ENCODE data around the gene DPP6. TPM values are rescaled to one million over a fixed set of nuclear protein-coding genes. Genes with fewer than 3 reads are reported as not detected.

The DPP6 gene
- total and polyA plus RNA-seq, 5 donors from 2014 or later, result not detected

GRCh38 chr7:154879629-154880028, 827.4 kb downstream of the DPP6 start:
- no peaks in the 10 kb centered on the region for H3K27me3 Mint-ChIP-seq
- H3K4me3 Mint-ChIP-seq, result no peak overlapping the region
- H3K4me1 Mint-ChIP-seq, result no peaks in the 10 kb centered on the region
- ATAC-seq (ENCODE audit: low read depth in 2 of 2) (no peak), DNase-seq (no peak)
- H3K9me3 Mint-ChIP-seq, result peaks cover 0 to 1% (median 0%) of the 10 kb centered on the region in 7 donors
- Histone ChIP-seq H3K27ac (ENCODE audit: insufficient read depth, low read length, poor library complexity, severe bottlenecking) (no peak overlapping the region), H3K9me3 (ENCODE audit: control insufficient read depth in 2 of 2, low read length in 2 of 2) (no peaks in the 10 kb centered on the region), H3K36me3 (ENCODE audit: control insufficient read depth, insufficient read depth, low read length) (no peaks in the 10 kb centered on the region), H3K4me1 (ENCODE audit: control insufficient read depth, insufficient read depth, low read length, poor library complexity, severe bottlenecking) (no peaks in the 10 kb centered on the region), H3K4me3 (ENCODE audit: low read depth, low read length) (no peak overlapping the region), H3K27me3 (ENCODE audit: control insufficient read depth, insufficient read depth, low read length) (no peaks in the 10 kb centered on the region)
- no peaks in the 10 kb centered on the region for H3K36me3 Mint-ChIP-seq
- H3K27ac Mint-ChIP-seq, result no peak overlapping the region

- Mint-ChIP-seq H3K4me1 (no peaks in the 10 kb centered on the region), H3K36me3 (no peaks in the 10 kb centered on the region), H3K4me3 (no peak overlapping the region), H3K9me3 (peaks cover 0 to 1% (median 0%) of the 10 kb centered on the region in 7 donors), H3K27ac (no peak overlapping the region), H3K27me3 (no peaks in the 10 kb centered on the region)
- H3K36me3 ChIP-seq (ENCODE audit: control insufficient read depth, insufficient read depth, low read length), result no peaks in the 10 kb centered on the region
- ATAC-seq (ENCODE audit: low read depth in 2 of 2) (no peak), DNase-seq (no peak)
- no peaks in the 10 kb centered on the region for H3K27me3 ChIP-seq (ENCODE audit: control insufficient read depth, insufficient read depth, low read length)
- H3K4me1 ChIP-seq (ENCODE audit: control insufficient read depth, insufficient read depth, low read length, poor library complexity, severe bottlenecking), result no peaks in the 10 kb centered on the region
- no peak overlapping the region for H3K4me3 ChIP-seq (ENCODE audit: low read depth, low read length)
- no peaks in the 10 kb centered on the region for H3K9me3 ChIP-seq (ENCODE audit: control insufficient read depth in 2 of 2, low read length in 2 of 2)
- no peak overlapping the region for H3K27ac ChIP-seq (ENCODE audit: insufficient read depth, low read length, poor library complexity, severe bottlenecking)
Observed at GRCh38 chr7:154880513-154880912, 828.3 kb downstream of the DPP6 start.

GRCh38 chr7:154881026-154881425, 828.8 kb downstream of the DPP6 start:
- H3K9me3 Mint-ChIP-seq, result peaks cover 0 to 1% (median 0%) of the 10 kb centered on the region in 7 donors
- no peak for DNase-seq

GRCh38 chr7:154881526-154881925, 829.3 kb downstream of the DPP6 start:
- no peak for DNase-seq
- H3K9me3 ChIP-seq (ENCODE audit: control insufficient read depth in 2 of 2, low read length in 2 of 2), result no peaks in the 10 kb centered on the region
- no peak overlapping the region for H3K4me3 ChIP-seq (ENCODE audit: low read depth, low read length)
- H3K27me3 ChIP-seq (ENCODE audit: control insufficient read depth, insufficient read depth, low read length), result no peaks in the 10 kb centered on the region
- no peaks in the 10 kb centered on the region for H3K36me3 ChIP-seq (ENCODE audit: control insufficient read depth, insufficient read depth, low read length)
- no peak overlapping the region for H3K27ac ChIP-seq (ENCODE audit: insufficient read depth, low read length, poor library complexity, severe bottlenecking)
- no peak overlapping the region for H3K4me3 Mint-ChIP-seq
- H3K4me1 ChIP-seq (ENCODE audit: control insufficient read depth, insufficient read depth, low read length, poor library complexity, severe bottlenecking), result no peaks in the 10 kb centered on the region
- ATAC-seq (ENCODE audit: low read depth in 2 of 2), result no peak
- H3K4me1 Mint-ChIP-seq, result no peaks in the 10 kb centered on the region
- H3K27me3 Mint-ChIP-seq, result no peaks in the 10 kb centered on the region
- no peak overlapping the region for H3K27ac Mint-ChIP-seq
- no peaks in the 10 kb centered on the region for H3K36me3 Mint-ChIP-seq
- peaks cover 0 to 1% (median 0%) of the 10 kb centered on the region in 7 donors for H3K9me3 Mint-ChIP-seq

More at GRCh38 chr7:154881026-154881425, 828.8 kb downstream of the DPP6 start:
- no peak overlapping the region for H3K4me3 Mint-ChIP-seq
- H3K27ac ChIP-seq (ENCODE audit: insufficient read depth, low read length, poor library complexity, severe bottlenecking), result no peak overlapping the region
- H3K4me3 ChIP-seq (ENCODE audit: low read depth, low read length), result no peak overlapping the region
- no peaks in the 10 kb centered on the region for H3K27me3 Mint-ChIP-seq
- no peak overlapping the region for H3K27ac Mint-ChIP-seq
- H3K27me3 ChIP-seq (ENCODE audit: control insufficient read depth, insufficient read depth, low read length), result no peaks in the 10 kb centered on the region
- no peaks in the 10 kb centered on the region for H3K9me3 ChIP-seq (ENCODE audit: control insufficient read depth in 2 of 2, low read length in 2 of 2)
- no peaks in the 10 kb centered on the region for H3K4me1 ChIP-seq (ENCODE audit: control insufficient read depth, insufficient read depth, low read length, poor library complexity, severe bottlenecking)
- no peaks in the 10 kb centered on the region for H3K4me1 Mint-ChIP-seq
- H3K36me3 ChIP-seq (ENCODE audit: control insufficient read depth, insufficient read depth, low read length), result no peaks in the 10 kb centered on the region
- no peaks in the 10 kb centered on the region for H3K36me3 Mint-ChIP-seq
- ATAC-seq (ENCODE audit: low read depth in 2 of 2), result no peak

- Histone ChIP-seq H3K36me3 (ENCODE audit: control insufficient read depth, insufficient read depth, low read length) (no peaks in the 10 kb centered on the region), H3K4me3 (ENCODE audit: low read depth, low read length) (no peak overlapping the region), H3K27me3 (ENCODE audit: control insufficient read depth, insufficient read depth, low read length) (no peaks in the 10 kb centered on the region), H3K9me3 (ENCODE audit: control insufficient read depth in 2 of 2, low read length in 2 of 2) (no peaks in the 10 kb centered on the region), H3K27ac (ENCODE audit: insufficient read depth, low read length, poor library complexity, severe bottlenecking) (no peak overlapping the region), H3K4me1 (ENCODE audit: control insufficient read depth, insufficient read depth, low read length, poor library complexity, severe bottlenecking) (no peaks in the 10 kb centered on the region)
- Mint-ChIP-seq H3K27ac (no peak overlapping the region), H3K27me3 (no peaks in the 10 kb centered on the region), H3K9me3 (peaks cover 0 to 1% (median 0%) of the 10 kb centered on the region in 7 donors), H3K4me1 (no peaks in the 10 kb centered on the region), H3K4me3 (no peak overlapping the region), H3K36me3 (no peaks in the 10 kb centered on the region)
- no peak for DNase-seq
- ATAC-seq (ENCODE audit: low read depth in 2 of 2), result no peak
Observed at GRCh38 chr7:154882931-154883474, 830.8 kb downstream of the DPP6 start.

- Mint-ChIP-seq H3K36me3 (no peaks in the 10 kb centered on the region), H3K9me3 (peaks cover 0 to 3% (median 0%) of the 10 kb centered on the region in 7 donors), H3K27me3 (peaks cover 4% of the 10 kb centered on the region), H3K27ac (no peak overlapping the region), H3K4me1 (no peaks in the 10 kb centered on the region), H3K4me3 (no peak overlapping the region)
- no peaks in the 10 kb centered on the region for H3K4me1 ChIP-seq (ENCODE audit: control insufficient read depth, insufficient read depth, low read length, poor library complexity, severe bottlenecking)
- H3K36me3 ChIP-seq (ENCODE audit: control insufficient read depth, insufficient read depth, low read length), result no peaks in the 10 kb centered on the region
- H3K4me3 ChIP-seq (ENCODE audit: low read depth, low read length), result no peak overlapping the region
- ATAC-seq (ENCODE audit: low read depth in 2 of 2), result no peak
- H3K9me3 ChIP-seq (ENCODE audit: control insufficient read depth in 2 of 2, low read length in 2 of 2), result no peaks in the 10 kb centered on the region
- DNase-seq, result no peak
- no peaks in the 10 kb centered on the region for H3K27me3 ChIP-seq (ENCODE audit: control insufficient read depth, insufficient read depth, low read length)
- no peak overlapping the region for H3K27ac ChIP-seq (ENCODE audit: insufficient read depth, low read length, poor library complexity, severe bottlenecking)
Observed at GRCh38 chr7:154884348-154884920, 832.2 kb downstream of the DPP6 start.

GRCh38 chr7:154886591-154886990, 834.4 kb downstream of the DPP6 start:
- peaks cover 10% of the 10 kb centered on the region for H3K27me3 Mint-ChIP-seq
- H3K4me3 Mint-ChIP-seq, result no peak overlapping the region
- ATAC-seq (ENCODE audit: low read depth in 2 of 2), result no peak

GRCh38 chr7:154888690-154889089, 836.5 kb downstream of the DPP6 start:
- Histone ChIP-seq H3K36me3 (ENCODE audit: control insufficient read depth, insufficient read depth, low read length) (no peaks in the 10 kb centered on the region), H3K4me1 (ENCODE audit: control insufficient read depth, insufficient read depth, low read length, poor library complexity, severe bottlenecking) (no peaks in the 10 kb centered on the region), H3K27me3 (ENCODE audit: control insufficient read depth, insufficient read depth, low read length) (no peaks in the 10 kb centered on the region), H3K27ac (ENCODE audit: insufficient read depth, low read length, poor library complexity, severe bottlenecking) (no peak overlapping the region), H3K9me3 (ENCODE audit: control insufficient read depth in 2 of 2, low read length in 2 of 2) (no peaks in the 10 kb centered on the region), H3K4me3 (ENCODE audit: low read depth, low read length) (no peak overlapping the region)
- Mint-ChIP-seq H3K4me3 (no peak overlapping the region), H3K4me1 (no peaks in the 10 kb centered on the region), H3K27ac (no peak overlapping the region), H3K36me3 (no peaks in the 10 kb centered on the region), H3K9me3 (peaks cover 0 to 4% (median 0%) of the 10 kb centered on the region in 7 donors), H3K27me3 (peaks cover 10% of the 10 kb centered on the region)
- DNase-seq, result no peak
- ATAC-seq (ENCODE audit: low read depth in 2 of 2), result no peak

More at GRCh38 chr7:154886591-154886990, 834.4 kb downstream of the DPP6 start:
- no peaks in the 10 kb centered on the region for H3K27me3 ChIP-seq (ENCODE audit: control insufficient read depth, insufficient read depth, low read length)
- H3K36me3 ChIP-seq (ENCODE audit: control insufficient read depth, insufficient read depth, low read length), result no peaks in the 10 kb centered on the region
- H3K27ac ChIP-seq (ENCODE audit: insufficient read depth, low read length, poor library complexity, severe bottlenecking), result no peak overlapping the region
- H3K36me3 Mint-ChIP-seq, result no peaks in the 10 kb centered on the region
- H3K27ac Mint-ChIP-seq, result no peak overlapping the region
- no peak overlapping the region for H3K4me3 ChIP-seq (ENCODE audit: low read depth, low read length)
- DNase-seq, result no peak
- H3K4me1 Mint-ChIP-seq, result no peaks in the 10 kb centered on the region
- no peaks in the 10 kb centered on the region for H3K4me1 ChIP-seq (ENCODE audit: control insufficient read depth, insufficient read depth, low read length, poor library complexity, severe bottlenecking)
- H3K9me3 ChIP-seq (ENCODE audit: control insufficient read depth in 2 of 2, low read length in 2 of 2), result no peaks in the 10 kb centered on the region
- peaks cover 0 to 4% (median 0%) of the 10 kb centered on the region in 7 donors for H3K9me3 Mint-ChIP-seq
